GM19455 (cell line): ENCODE data around the gene RAB3GAP1.

Source experiments
- ATAC-seq: cut with Tn5 transposase; IDR thresholded peaks from one replicate; pipeline ENCODE4 v1.9.1; 2021; ENCODE audit not compliant: unreplicated experiment

Gene RAB3GAP1

GRCh38 chr2:135162377-135162776, 110.3 kb downstream of the RAB3GAP1 start:
- no peak for ATAC-seq

GRCh38 chr2:135162786-135163185, 110.7 kb downstream of the RAB3GAP1 start:
- ATAC-seq: no peak

DNA sequence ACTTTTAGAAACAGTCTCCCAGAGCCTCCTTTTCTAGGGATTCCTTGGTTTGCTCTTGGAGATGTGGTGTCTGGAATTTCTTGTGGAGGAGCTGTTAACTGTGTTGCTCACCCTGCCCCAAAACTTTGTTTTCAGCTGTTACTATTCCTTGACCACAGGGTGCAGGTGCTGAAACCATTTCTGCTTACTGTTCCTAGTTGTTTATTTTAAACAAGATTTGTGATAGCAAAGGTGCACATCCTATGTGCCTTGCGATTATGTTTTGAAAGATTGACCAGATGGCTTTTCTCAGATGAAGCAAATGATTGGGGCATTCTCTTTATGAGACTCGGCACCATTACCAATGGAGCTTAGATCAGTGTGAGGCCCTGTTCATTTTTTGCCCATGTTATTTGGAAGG, 111.2 kb downstream of the RAB3GAP1 start:
- no peak for ATAC-seq

DNA sequence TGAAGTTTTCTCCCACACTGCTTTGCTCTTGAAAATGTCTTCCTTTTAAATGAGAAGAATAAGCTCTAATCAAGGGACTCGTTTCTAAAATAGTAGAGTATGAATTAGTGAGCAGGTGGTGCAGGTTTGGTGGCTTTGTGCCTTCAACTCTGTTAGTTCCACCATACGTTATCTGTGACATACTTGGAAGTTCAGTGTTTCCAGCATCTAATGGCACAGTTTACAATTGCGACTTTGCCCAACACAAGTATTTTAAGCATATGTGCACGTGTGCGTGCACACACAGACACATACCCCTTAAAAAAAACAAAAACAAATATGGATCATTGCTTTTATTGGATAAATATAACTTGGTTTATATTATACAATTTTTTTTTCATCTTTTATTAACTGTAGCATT, 111.8 kb downstream of the RAB3GAP1 start:
- no peak for ATAC-seq

- no peak for ATAC-seq
Measured at GRCh38 chr2:135164431-135164830, 112.3 kb downstream of the RAB3GAP1 start.

GRCh38 chr2:135167273-135167672, 115.2 kb downstream of the RAB3GAP1 start:
- ATAC-seq: no peak

- ATAC-seq: no peak
Measured at GRCh38 chr2:135168204-135168856, 116.2 kb downstream of the RAB3GAP1 start.

DNA sequence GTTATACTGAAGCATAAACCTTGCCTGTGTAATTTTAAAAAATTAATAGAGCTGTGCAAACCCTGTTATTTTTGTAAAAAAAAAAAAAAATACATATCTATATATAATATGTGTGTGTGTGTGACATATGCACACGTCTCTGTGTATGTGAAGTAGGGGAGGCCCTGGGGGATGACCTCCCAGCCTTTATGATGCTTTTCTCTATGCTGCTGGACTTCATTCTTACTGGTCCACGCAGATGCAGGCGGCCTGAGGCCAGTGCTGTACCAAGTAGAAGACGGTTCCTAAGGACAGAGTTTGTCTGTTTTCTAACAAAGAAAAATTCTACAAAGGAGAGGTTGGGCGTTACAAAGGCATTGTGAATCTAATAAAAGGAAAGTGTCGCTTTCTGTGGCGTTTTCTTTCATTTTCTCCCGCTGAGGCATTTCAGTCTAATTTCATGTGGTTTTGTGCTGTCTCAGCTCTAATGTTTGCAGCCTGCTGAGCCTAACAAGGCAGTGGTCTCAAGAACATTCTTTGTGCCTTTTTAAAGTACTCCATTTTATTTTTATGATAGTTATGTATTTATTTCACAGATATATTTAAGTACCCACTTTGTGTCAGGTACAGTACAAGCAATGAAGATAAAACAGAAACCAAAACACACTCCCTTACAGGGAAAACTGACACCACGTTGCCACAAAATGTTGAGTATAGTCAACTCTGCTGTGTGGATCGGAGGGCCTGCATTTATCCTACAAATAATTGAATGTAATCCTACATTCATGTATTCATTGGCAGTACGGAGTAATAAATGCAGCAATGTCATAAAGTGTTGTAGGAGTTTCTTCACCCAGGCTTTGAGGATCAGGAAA, 118.0 kb downstream of the RAB3GAP1 start:
- no peak for ATAC-seq

DNA sequence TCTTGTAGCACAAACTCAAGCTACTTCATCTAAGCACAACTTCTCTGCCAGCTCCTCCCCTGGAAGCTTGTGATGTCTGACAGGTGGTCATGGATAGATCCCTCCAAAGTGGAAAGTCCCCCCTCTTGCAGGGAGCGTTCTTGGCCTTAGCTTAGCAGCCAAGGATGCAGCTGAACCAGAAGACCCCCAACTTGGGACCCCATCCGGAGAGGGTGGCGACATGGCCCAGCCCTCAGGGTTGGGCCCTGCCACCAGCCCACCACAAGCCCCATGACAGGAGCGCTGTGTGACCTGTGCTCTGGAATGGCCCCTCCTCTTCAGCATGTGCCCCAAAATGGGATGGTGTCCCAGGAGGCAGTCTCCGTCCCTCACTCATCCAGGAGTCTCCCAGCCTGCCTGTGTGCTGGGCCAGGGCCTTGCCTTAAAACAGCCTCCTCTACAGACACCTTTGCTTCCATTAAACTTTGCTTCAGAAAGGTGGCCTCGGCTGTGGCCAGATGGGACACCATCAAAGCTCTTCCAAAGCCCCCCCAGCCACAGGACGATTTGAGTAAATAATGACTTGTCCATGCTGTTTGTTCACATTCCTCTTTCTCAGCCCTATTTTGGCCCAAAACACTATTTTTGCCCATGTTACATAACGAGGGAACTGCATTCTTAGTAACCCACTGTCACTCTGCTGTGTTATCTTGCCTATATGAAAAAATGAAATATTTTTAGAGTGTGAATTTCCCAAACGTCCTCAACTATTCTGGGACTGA, 122.1 kb downstream of the RAB3GAP1 start:
- ATAC-seq: no peak

- ATAC-seq: no peak
Measured at GRCh38 chr2:135174810-135175093, 122.7 kb downstream of the RAB3GAP1 start.

GRCh38 chr2:135175177-135175576, 123.1 kb downstream of the RAB3GAP1 start:
- ATAC-seq: no peak

GRCh38 chr2:135179689-135180088, 127.6 kb downstream of the RAB3GAP1 start:
- no peak for ATAC-seq

DNA sequence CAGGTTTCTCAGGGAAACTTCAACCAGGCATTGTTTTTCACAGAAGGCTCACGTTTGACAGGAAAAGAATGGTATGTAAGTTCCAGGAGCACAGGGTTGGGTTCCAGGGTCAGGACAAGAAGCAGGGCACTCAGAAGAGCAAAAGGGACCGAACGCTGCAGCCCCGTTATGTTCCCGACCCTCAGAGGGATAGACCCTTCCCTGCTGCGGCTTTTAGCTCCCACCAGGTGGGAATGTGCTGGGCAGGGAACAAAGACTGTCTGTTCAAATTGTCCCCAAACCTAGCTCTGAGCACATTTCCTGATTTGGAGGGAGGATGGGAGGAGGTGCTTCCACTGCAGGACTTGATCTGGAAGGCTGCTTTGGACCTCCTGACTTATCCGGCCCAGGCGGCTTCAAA, 130.1 kb downstream of the RAB3GAP1 start:
- ATAC-seq: no peak

DNA sequence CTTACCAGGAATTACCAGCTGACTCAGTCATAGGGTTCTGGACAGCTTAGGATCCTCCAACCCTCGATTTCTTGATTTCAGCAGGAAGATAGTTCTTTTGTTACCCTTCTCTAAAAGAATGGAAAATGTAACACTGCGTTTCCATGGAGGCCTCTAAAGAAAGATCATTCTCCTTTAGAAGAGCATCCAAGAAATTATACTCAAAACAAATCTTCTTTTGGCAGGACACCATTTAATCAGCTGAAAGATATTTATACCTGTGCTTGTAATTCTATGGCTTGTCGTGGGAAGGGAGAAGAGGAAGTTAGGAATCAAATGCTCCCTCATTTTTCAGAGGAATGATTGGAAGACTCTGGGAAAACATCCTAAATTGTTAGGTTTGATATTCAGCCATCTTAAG, 130.5 kb downstream of the RAB3GAP1 start:
- no peak for ATAC-seq

DNA sequence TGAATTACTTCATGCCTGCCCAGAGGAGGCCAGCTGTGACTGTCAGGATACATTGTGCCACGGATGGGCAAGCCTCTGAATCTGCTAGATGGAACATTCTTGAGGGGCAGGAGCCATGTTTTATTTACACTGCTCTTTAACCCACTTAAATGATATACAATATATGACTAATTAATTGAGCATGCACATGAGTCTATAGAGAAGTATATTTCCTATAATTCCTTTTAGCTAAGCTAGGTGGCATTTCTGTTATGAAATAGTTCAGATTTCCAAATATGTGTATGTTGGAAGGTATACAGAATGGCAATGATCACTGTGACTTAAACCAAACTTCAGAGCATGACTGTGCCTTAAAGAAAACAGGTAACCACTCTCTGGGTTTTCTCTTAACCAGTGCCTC, 131.7 kb downstream of the RAB3GAP1 start:
- no peak for ATAC-seq

- ATAC-seq: no peak
Measured at GRCh38 chr2:135186054-135186453, 134.0 kb downstream of the RAB3GAP1 start.

GRCh38 chr2:135187270-135187669, 135.2 kb downstream of the RAB3GAP1 start:
- ATAC-seq: no peak

DNA sequence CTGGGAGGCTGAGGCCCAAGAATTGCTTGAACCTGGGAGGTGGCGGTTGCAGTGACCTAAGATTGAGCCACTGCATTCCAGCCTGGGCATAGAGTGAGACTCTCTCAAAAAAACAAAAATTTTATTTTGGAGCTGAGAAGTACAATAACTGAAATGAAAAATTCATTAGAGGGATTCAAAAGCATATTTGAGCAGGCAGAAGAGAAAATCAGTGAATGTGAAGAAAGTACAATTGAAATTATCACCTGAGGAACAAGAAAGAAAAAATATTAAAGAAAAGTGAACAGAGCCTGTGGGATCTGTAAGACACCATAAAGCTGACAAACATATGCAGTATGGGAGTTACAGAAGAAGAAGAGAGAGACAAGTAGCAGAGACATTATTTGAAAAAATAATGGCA, 137.1 kb downstream of the RAB3GAP1 start:
- no peak for ATAC-seq

GRCh38 chr2:135190799-135191198, 138.7 kb downstream of the RAB3GAP1 start:
- ATAC-seq: no peak

DNA sequence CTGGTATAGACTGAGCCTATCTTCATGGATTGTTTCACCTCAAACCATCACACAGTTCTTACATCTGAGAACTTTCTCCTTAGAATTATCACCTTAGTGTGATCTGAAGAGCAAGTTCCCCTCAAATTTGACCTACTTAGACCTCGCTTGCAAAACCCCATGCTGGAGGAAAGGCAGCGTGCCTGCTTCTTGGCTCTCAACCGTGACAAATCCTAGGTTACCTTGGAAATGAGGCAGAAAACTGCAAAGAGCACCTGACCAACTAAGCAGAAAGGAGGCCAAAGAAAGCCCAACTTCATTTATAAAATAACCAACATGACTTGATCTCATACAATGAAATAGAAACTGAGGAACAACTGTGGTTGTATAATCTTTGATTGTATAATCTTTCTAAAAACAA, 146.4 kb downstream of the RAB3GAP1 start:
- no peak for ATAC-seq

DNA sequence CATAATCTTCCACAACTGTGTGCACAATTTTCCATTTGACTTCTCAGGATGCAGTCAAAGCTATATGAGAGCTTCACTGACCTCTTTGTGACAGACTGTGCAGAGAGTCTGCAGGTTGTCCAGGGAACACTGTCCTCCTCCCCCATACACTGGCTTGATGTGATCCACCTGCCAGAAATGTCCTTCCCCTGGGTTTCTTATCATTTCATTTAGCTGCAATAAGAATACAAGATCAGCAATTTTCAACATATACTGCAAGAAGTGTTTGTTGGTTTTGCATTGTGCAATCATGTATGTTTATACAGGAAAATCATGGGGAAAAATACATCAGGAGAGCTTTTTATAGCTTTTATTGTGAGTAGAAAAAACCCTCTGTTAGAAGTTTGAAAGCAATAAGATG, 150.7 kb downstream of the RAB3GAP1 start:
- no peak for ATAC-seq

DNA sequence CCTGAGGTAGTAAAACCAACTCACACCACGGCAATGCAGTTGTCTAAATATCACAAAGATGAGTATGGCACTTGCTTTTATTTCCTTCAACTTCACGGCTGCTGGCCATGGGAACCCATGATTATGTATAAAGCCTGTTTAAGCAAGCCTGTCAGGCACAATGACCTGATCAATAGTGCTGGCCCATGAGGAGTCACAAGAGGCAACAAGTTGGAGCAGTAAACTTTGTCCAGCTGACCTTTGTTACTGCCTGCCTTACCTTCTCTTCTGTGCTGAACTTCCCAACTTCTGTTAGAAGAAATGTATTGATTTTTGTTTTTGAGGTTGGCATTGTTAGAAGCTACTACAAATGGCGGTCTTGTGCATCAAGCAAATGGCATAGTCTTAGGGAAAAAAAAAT, 151.9 kb downstream of the RAB3GAP1 start:
- no peak for ATAC-seq
